ENCODE measurements around the gene RBM47. TPM values are rescaled to one million over a fixed set of nuclear protein-coding genes. Genes with fewer than 3 reads are reported as not detected.

RBM47 gene
- total and polyA plus RNA-seq, 10 of the 15 experiments (the other 5 are each of a cell fraction or from before 2014, with no cell fraction given), result 7.9 to 45.0 (median 28.7) TPM

- CTCF ChIA-PET, result interaction anchor here (1.1 to 2.7 kb wide), 3 partner anchors 10 to 57 kb away, joined by 4 to 11 read pairs (median 4); no protein-coding TSS in a partner anchor
- H3K27me3 ChIP-seq (replicated peaks in 1 of 2; ENCODE audit: control insufficient read depth in 2 of 2, insufficient read depth in 2 of 2, low read length in 1 of 2), result no peaks in the 10 kb centered on the region
- intact Hi-C loops (cut with micrococcal nuclease; ENCODE audit: unreplicated experiment), result no loop called here
- RAD21 ChIA-PET (ENCODE audit: unreplicated experiment), result no interaction called here
- FAIRE-seq (no peak), ATAC-seq (no peak), DNase-seq (ENCODE audit: low read depth, low spot score) (no peak)
- no peak overlapping the region for H3K4me2 ChIP-seq (ENCODE audit: control insufficient read depth, insufficient read depth)
- TF ChIP-seq LARP7 (IDR thresholded peaks at IDR 0.05), result no peak
- TF ChIP-seq SMARCA5 (IDR thresholded peaks at IDR 0.05), result no peak
- no peak for TF ChIP-seq CTCF (IDR thresholded peaks at IDR 0.05 in 2 of 3, conservative IDR thresholded peaks at IDR 0.05 in 1 of 3; ENCODE audit: control insufficient read depth in 2 of 3, extremely low read depth in 1 of 3, insufficient read depth in 1 of 3, low read depth in 3 of 3, low read length in 3 of 3)
- no peak for TF ChIP-seq BRCA1 (IDR thresholded peaks at IDR 0.05; ENCODE audit: low read depth, low read length)
- no peak for TF ChIP-seq CHD1 (IDR thresholded peaks at IDR 0.05; ENCODE audit: low read depth, low read length)
- no peak overlapping the region for H3K9ac ChIP-seq (ENCODE audit: control insufficient read depth, insufficient read depth, low read length)
- H3K9me3 ChIP-seq (replicated peaks; ENCODE audit: control insufficient read depth, insufficient read depth, low read length), result no peaks in the 10 kb centered on the region
- H3K4me3 ChIP-seq, result no peak overlapping the region
- H3K4me1 ChIP-seq (ENCODE audit: control insufficient read depth, insufficient read depth, low read length), result no peaks in the 10 kb centered on the region; the same call in 1 of the 2 replicates
- POLR2A ChIA-PET, result interaction anchor here (1.2 kb wide), 1 partner anchor 12 kb away, joined by 4 read pairs; no protein-coding TSS in a partner anchor
- no peak overlapping the region for H3K27ac ChIP-seq (ENCODE audit: control insufficient read depth, insufficient read depth)
- H3K36me3 ChIP-seq (ENCODE audit: control insufficient read depth in 2 of 2, insufficient read depth in 2 of 2, low read length in 1 of 2), result peaks cover 0 to 7% of the 10 kb centered on the region in 2 experiments; a peak in 2 of 4 replicates
- H3K79me2 ChIP-seq (ENCODE audit: control insufficient read depth, insufficient read depth, low read length), result peaks cover 44% of the 10 kb centered on the region
- no peak overlapping the region for H2AFZ ChIP-seq (ENCODE audit: control insufficient read depth, low read depth, low read length)
- whole genome bisulfite sequencing (ENCODE audit: insufficient coverage, insufficient replicate concordance, low lambda C conversion rate, missing lambda C conversion rate), result 69% methylated on average over 3 of the region's 3 CpGs
- H4K20me1 ChIP-seq (ENCODE audit: control insufficient read depth, insufficient read depth), result no peaks in the 10 kb centered on the region
- BruUV-seq (replicated peaks), result no TSS peak
- in situ Hi-C loops (cut with MboI), result no loop called here
- SMC1A ChIA-PET (ENCODE audit: uncharacterized antibody, unreplicated experiment), result interaction anchor here (0.6 to 2.8 kb wide), 6 partner anchors 9 to 446 kb away, joined by 3 to 14 read pairs (median 6); no protein-coding TSS in a partner anchor
Measured at GRCh38 chr4:40492691-40493090, 137.0 kb downstream of the RBM47 start.

All from GM12878 (cell line).